Measurements from ENCODE around the gene IL17RD. TPM values are rescaled to one million over a fixed set of nuclear protein-coding genes. Genes with fewer than 3 reads are reported as not detected.

IL17RD gene
- total and polyA plus RNA-seq, 2 of the 13 experiments (the other 11 are each of a cell fraction or from before 2014, with no cell fraction given) = 0.28 to 0.31 TPM

DNA sequence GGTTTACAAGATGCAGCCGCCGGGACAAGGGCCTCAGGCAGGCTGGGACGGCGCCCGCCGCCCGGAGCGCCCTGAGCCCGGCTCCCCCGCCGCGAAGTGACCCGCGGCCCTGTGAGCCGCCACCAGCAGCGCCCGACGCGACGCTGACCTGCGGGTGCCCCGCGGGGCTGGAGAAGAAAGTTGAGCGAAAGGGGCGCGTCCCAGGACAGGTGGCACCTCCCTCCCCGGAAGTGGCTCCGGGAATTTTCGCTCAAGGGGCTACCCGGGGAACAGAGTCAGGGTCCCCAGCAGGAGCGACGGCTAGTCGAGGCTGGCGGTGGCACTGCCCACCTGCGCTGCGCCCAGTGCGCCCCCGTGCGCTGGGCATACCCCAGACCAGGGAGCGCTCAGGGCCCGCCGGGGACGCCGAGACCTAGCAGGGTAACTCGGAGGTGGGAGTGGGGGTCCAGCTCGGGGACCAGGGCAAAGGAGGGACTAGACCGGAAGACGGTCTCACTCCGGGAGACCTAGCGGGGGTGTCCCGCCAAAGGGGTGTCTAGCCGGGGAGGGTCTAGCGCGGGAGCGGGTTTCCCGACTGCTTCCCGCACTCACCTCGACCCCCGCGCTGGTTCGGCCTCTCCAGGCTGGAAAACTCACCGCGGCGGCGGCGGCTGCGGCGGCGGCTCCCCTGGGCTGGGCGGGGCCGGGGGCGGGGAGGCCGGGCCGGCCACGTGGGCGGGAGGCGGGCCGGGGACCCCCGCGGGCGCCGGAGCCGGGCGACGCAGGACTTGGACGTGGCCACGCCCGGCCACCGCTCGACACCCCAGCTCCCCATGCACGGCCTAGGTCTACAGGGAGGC is 86.3 kb downstream of the IL17RD start (continued):
- TF ChIP-seq, protein P1, sequence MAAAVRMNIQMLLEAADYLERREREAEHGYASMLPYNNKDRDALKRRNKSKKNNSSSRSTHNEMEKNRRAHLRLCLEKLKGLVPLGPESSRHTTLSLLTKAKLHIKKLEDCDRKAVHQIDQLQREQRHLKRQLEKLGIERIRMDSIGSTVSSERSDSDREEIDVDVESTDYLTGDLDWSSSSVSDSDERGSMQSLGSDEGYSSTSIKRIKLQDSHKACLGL (CRISPR knock-in tag; IDR thresholded peaks at IDR 0.05) = peak; percentile 67; the same call in 1 of the 2 replicates
- peak; percentile 76 for TF ChIP-seq ZNF891 (CRISPR knock-in tag; IDR thresholded peaks at IDR 0.05)
- peak; percentile 33; the same call in 1 of the 3 replicates for TF ChIP-seq MXI1 (IDR thresholded peaks at IDR 0.05; ENCODE audit: borderline replicate concordance, low read depth, low read length)
- no peak for TF ChIP-seq CBX1 (IDR thresholded peaks at IDR 0.05; ENCODE audit: low read depth)
- TF ChIP-seq ZNF501 (CRISPR knock-in tag; IDR thresholded peaks at IDR 0.05) = no peak
- no peak for TF ChIP-seq SMAD9 (CRISPR knock-in tag; IDR thresholded peaks at IDR 0.05)
- TF ChIP-seq ZNF879 (CRISPR knock-in tag; IDR thresholded peaks at IDR 0.05) = peak; percentile 73; the same call in 1 of the 2 replicates
- TF ChIP-seq AGO1 (IDR thresholded peaks at IDR 0.05; ENCODE audit: low read depth, low read length, poor library complexity, severe bottlenecking) = peak; percentile 53

DNA sequence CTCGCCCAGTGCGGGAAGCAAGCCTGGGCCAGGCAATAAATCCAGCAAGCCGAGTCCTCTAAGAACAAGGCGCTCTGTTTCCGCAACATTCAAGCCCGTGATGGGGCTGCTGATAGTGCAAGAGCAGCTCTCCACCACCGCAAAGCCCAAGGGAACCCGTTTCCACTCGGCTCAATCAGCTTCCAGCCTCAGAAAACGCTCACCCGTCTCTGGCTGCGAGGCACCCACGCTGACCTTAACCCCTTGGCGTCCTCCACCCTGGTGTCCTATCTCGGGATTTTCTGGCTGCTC is 86.9 kb downstream of the IL17RD start:
- ChIA-PET CTCF (ENCODE audit: low intra/inter-chr PET ratio, low total read pairs) (no interaction called here), POLR2A (interaction anchor here (1.0 to 4.0 kb wide), 3 partner anchors 18 to 87 kb away, joined by 3 to 29 read pairs (median 5); partner anchors contain the start of gene SPATA12)
- peak overlapping the region; percentile 92 for H3K4me2 ChIP-seq (ENCODE audit: low read depth, low read length)
- DNase-seq (ENCODE audit: low spot score) (peak; percentile 28), ATAC-seq (peak; percentile 56), FAIRE-seq (peak; percentile 18)
- BruUV-seq (replicated peaks) = no TSS peak
- peak overlapping the region; percentile 71 to 93 (median 76) for H3K4me3 ChIP-seq (replicated peaks in 1 of 3; ENCODE audit: insufficient read depth in 1 of 3, low read depth in 2 of 3, low read length in 3 of 3)
- peak overlapping the region; percentile 62 for H3K27ac ChIP-seq (ENCODE audit: extremely low read length, insufficient read depth, low read length)
- no CpG with 5 or more reads among the region's 15 CpGs for WGBS (ENCODE audit: low lambda C conversion rate)
- H3K36me3 ChIP-seq (replicated peaks in 1 of 2; ENCODE audit: control insufficient read depth in 1 of 2, insufficient read depth in 2 of 2, low read length in 2 of 2) = no peaks in the 10 kb centered on the region; a peak in 2 of 5 replicates
- intact Hi-C loops (cut with micrococcal nuclease; ENCODE audit: unreplicated experiment) (loop anchor here (5.0 kb wide), 1 partner anchor 86 kb away; no protein-coding TSS in a partner anchor), in situ Hi-C loops (cut with HindIII; ENCODE audit: extremely low pct_ligation_motif_present, low pct_unique_long_range_greater_than_20kb) (no loop called here)
- H3K9me3 ChIP-seq (ENCODE audit: low read length) = no peaks in the 10 kb centered on the region
- H2AFZ ChIP-seq (ENCODE audit: low read length) = peak overlapping the region; percentile 49
- H3K9ac ChIP-seq (ENCODE audit: insufficient read depth, low read depth, low read length) = peak overlapping the region; percentile 69
- H3K79me2 ChIP-seq (ENCODE audit: insufficient read depth, low read length) = peaks cover 10% of the 10 kb centered on the region
- peaks cover 0 to 4% of the 10 kb centered on the region in 2 experiments; a peak in 1 of 5 replicates for H3K27me3 ChIP-seq (ENCODE audit: control insufficient read depth in 1 of 2, insufficient read depth in 2 of 2, low read length in 2 of 2)
- H4K20me1 ChIP-seq (ENCODE audit: insufficient read depth, low read length) = no peaks in the 10 kb centered on the region
- H3K4me1 ChIP-seq (ENCODE audit: insufficient read depth, low read length) = peaks cover 43% of the 10 kb centered on the region
- TF ChIP-seq GFI1 (CRISPR knock-in tag; IDR thresholded peaks at IDR 0.05; ENCODE audit: borderline replicate concordance) (0 out of 2 replicates have a peak, but pooled peaks have one; percentile 24), TCF7L2 (IDR thresholded peaks at IDR 0.05; ENCODE audit: low read depth, low read length) (no peak), LBX2 (CRISPR knock-in tag; IDR thresholded peaks at IDR 0.05; ENCODE audit: borderline replicate concordance) (0 out of 2 replicates have a peak, but pooled peaks have one; percentile 20), ZNF652 (CRISPR knock-in tag; IDR thresholded peaks at IDR 0.05; ENCODE audit: borderline replicate concordance, low read depth) (peak; percentile 78), ZNF777 (CRISPR knock-in tag; IDR thresholded peaks at IDR 0.05) (no peak), TOE1 (CRISPR knock-in tag; IDR thresholded peaks at IDR 0.05) (no peak), ZNF768 (CRISPR knock-in tag; IDR thresholded peaks at IDR 0.05) (no peak), ZNF225 (CRISPR knock-in tag; IDR thresholded peaks at IDR 0.05) (0 out of 2 replicates have a peak, but pooled peaks have one; percentile 1), SP2 (CRISPR knock-in tag; IDR thresholded peaks at IDR 0.05) (no peak)
- TF ChIP-seq, protein P2, sequence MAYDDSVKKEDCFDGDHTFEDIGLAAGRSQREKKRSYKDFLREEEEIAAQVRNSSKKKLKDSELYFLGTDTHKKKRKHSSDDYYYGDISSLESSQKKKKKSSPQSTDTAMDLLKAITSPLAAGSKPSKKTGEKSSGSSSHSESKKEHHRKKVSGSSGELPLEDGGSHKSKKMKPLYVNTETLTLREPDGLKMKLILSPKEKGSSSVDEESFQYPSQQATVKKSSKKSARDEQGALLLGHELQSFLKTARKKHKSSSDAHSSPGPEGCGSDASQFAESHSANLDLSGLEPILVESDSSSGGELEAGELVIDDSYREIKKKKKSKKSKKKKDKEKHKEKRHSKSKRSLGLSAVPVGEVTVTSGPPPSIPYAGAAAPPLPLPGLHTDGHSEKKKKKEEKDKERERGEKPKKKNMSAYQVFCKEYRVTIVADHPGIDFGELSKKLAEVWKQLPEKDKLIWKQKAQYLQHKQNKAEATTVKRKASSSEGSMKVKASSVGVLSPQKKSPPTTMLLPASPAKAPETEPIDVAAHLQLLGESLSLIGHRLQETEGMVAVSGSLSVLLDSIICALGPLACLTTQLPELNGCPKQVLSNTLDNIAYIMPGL (CRISPR knock-in tag; IDR thresholded peaks at IDR 0.05; ENCODE audit: borderline replicate concordance in 1 of 2, low read depth in 1 of 2) = no peak
- TF ChIP-seq, protein P3, sequence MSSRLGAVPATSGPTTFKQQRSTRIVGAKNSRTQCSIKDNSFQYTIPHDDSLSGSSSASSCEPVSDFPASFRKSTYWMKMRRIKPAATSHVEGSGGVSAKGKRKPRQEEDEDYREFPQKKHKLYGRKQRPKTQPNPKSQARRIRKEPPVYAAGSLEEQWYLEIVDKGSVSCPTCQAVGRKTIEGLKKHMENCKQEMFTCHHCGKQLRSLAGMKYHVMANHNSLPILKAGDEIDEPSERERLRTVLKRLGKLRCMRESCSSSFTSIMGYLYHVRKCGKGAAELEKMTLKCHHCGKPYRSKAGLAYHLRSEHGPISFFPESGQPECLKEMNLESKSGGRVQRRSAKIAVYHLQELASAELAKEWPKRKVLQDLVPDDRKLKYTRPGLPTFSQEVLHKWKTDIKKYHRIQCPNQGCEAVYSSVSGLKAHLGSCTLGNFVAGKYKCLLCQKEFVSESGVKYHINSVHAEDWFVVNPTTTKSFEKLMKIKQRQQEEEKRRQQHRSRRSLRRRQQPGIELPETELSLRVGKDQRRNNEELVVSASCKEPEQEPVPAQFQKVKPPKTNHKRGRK (CRISPR knock-in tag; IDR thresholded peaks at IDR 0.05) = no peak

All from HepG2 (cell line).